OCI-LY1 (cell line): ENCODE results near the gene ZSWIM1.

Experiments
- EZH2 ChIP-seq: fragments of 200-600 bp; sonication (generic), shearing (Covaris generic); IDR thresholded peaks from 2 replicates; pipeline ENCODE4 v1.8.0; 2017; ENCODE audit warnings: borderline replicate concordance, mixed run types, mild to moderate bottlenecking, antibody characterized with exemption, low read length, moderate library complexity, mixed read lengths
- TF ChIP-seq, protein P1 (sequence below): fragments of 200-600 bp; sonication (generic), shearing (Covaris generic); IDR thresholded peaks from 2 replicates; pipeline ENCODE4 v1.5.1; 2017; ENCODE audit warnings: mild to moderate bottlenecking, antibody characterized with exemption, low read length, moderate library complexity, mixed read lengths

DNA sequence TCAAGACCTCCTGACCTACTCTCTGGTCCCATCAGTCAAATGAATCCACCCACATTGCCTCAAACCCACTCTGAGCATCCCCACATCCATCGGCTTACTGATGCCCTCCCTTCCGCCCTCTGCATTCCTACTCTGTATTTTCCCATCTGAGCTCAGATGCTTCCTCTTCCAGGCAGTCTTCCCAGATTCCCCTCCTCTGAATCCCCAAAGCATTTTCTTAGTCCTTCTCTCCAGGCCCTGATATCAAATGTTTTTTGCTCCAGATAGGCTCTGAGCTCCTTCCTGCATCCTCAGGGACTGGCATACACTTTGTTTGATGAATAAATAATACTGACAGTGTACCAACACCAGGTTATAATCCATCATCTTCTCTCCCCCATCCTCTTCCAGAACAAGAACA, 27.1 kb downstream of the ZSWIM1 start:
- TF ChIP-seq, protein P1, sequence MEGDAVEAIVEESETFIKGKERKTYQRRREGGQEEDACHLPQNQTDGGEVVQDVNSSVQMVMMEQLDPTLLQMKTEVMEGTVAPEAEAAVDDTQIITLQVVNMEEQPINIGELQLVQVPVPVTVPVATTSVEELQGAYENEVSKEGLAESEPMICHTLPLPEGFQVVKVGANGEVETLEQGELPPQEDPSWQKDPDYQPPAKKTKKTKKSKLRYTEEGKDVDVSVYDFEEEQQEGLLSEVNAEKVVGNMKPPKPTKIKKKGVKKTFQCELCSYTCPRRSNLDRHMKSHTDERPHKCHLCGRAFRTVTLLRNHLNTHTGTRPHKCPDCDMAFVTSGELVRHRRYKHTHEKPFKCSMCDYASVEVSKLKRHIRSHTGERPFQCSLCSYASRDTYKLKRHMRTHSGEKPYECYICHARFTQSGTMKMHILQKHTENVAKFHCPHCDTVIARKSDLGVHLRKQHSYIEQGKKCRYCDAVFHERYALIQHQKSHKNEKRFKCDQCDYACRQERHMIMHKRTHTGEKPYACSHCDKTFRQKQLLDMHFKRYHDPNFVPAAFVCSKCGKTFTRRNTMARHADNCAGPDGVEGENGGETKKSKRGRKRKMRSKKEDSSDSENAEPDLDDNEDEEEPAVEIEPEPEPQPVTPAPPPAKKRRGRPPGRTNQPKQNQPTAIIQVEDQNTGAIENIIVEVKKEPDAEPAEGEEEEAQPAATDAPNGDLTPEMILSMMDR, result no peak
- TF ChIP-seq EZH2, result no peak
